Measurements from ENCODE around the gene ENOSF1. TPM values are rescaled to one million over a fixed set of nuclear protein-coding genes. Genes with fewer than 3 reads are reported as not detected.
"Not testable (repeated sequence)": the region's sequence is repeated elsewhere in the genome, so short reads cannot be mapped to it uniquely, and the experiment has no call there.

The ENOSF1 gene
- polyA plus RNA-seq (2012; ENCODE audit: missing spikeins): 55.5 TPM

- DNase-seq (ENCODE audit: insufficient read length) (peak; percentile 86), FAIRE-seq (peak; percentile 90)
- peak; percentile 39; the same call in 1 of the 2 replicates for TF ChIP-seq POLR2A (IDR thresholded peaks at IDR 0.05; ENCODE audit: low read depth, low read length)
- no peak for TF ChIP-seq POLR2AphosphoS5 (IDR thresholded peaks at IDR 0.05; ENCODE audit: low read depth, low read length)
Observed at GRCh38 chr18:712401-713134, at the start of gene ENOSF1. Gene ENOSF1, minus strand, starts transcription at chr18:712630. Its CDS starts 43 bp downstream, at chr18:712587.

DNA sequence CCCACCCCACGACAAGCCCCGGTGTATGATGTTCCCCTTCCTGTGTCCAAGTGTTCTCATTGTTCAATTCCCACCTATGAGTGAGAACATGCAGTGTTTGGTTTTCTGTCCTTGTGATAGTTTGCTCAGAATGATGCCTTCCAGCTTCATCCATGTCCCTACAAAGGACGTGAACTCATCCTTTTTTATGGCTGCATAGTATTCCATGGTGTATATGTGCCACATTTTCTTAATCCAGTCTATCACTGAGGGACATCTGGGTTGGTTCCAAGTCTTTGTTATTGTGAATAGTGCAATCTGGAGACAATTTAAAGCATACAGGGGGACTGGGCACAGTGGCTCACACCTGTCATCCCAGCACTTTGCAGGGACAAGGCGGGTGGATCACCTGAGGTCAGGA lies 47.4 kb upstream of the ENOSF1 start:
- not testable (repeated sequence) for FAIRE-seq; DNase-seq (ENCODE audit: insufficient read length)

GRCh38 chr18:755506-755905 lies 43.1 kb upstream of the ENOSF1 start:
- DNase-seq (ENCODE audit: insufficient read length): no peak

GRCh38 chr18:754656-755055 lies 42.2 kb upstream of the ENOSF1 start:
- DNase-seq (ENCODE audit: insufficient read length): no peak
- TF ChIP-seq TAF1 (IDR thresholded peaks at IDR 0.05; ENCODE audit: borderline replicate concordance, low read depth, low read length): no peak
- TF ChIP-seq POLR2AphosphoS5 (IDR thresholded peaks at IDR 0.05; ENCODE audit: low read depth, low read length): no peak
- no peak for TF ChIP-seq POLR2A (IDR thresholded peaks at IDR 0.05; ENCODE audit: low read depth, low read length)
- FAIRE-seq: no peak

More at GRCh38 chr18:755506-755905, 43.1 kb upstream of the ENOSF1 start:
- TF ChIP-seq TAF1 (IDR thresholded peaks at IDR 0.05; ENCODE audit: borderline replicate concordance, low read depth, low read length) (no peak), POLR2A (IDR thresholded peaks at IDR 0.05; ENCODE audit: low read depth, low read length) (no peak), POLR2AphosphoS5 (IDR thresholded peaks at IDR 0.05; ENCODE audit: low read depth, low read length) (no peak)
- FAIRE-seq: no peak

- TF ChIP-seq POLR2AphosphoS5 (IDR thresholded peaks at IDR 0.05; ENCODE audit: low read depth, low read length) (no peak), TAF1 (IDR thresholded peaks at IDR 0.05; ENCODE audit: borderline replicate concordance, low read depth, low read length) (no peak), POLR2A (IDR thresholded peaks at IDR 0.05; ENCODE audit: low read depth, low read length) (no peak)
- FAIRE-seq (no peak), DNase-seq (ENCODE audit: insufficient read length) (no peak)
Observed at GRCh38 chr18:750456-750855, 38.0 kb upstream of the ENOSF1 start.

GRCh38 chr18:744832-745597 lies 32.6 kb upstream of the ENOSF1 start:
- TF ChIP-seq POLR2A (IDR thresholded peaks at IDR 0.05; ENCODE audit: low read depth, low read length): no peak
- no peak for TF ChIP-seq POLR2AphosphoS5 (IDR thresholded peaks at IDR 0.05; ENCODE audit: low read depth, low read length)
- TF ChIP-seq TAF1 (IDR thresholded peaks at IDR 0.05; ENCODE audit: borderline replicate concordance, low read depth, low read length): no peak
- DNase-seq (ENCODE audit: insufficient read length) (no peak), FAIRE-seq (no peak)

DNA sequence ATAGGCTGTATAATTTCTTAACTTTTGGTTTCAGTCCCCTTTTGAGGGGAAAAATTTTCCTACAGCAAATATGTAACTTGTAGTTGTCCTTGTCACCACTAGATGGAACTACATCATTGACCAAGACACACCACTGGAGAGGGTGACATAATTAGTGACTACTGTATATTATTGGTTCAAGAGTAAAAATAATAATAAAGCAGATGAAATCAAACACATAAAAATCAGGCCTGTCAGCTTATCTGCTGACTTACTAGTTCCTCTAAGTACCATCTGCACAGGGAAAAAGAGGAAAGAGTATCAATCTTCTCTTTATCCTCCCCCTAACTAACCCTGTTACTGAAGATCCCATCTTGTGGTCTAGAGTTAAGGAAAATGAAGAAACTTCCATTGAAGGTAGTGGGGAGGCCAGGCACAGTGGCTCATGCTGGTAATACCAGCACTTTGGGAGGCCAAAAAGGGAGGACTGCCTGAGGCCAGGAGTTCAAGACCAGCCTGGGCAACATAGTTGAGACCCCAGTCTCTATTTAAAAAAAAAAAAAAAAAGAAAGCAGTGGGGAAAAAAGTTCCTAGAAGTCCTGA lies 29.6 kb upstream of the ENOSF1 start:
- peak; percentile 85 for FAIRE-seq
- TF ChIP-seq POLR2AphosphoS5 (IDR thresholded peaks at IDR 0.05; ENCODE audit: low read depth, low read length) (no peak), TAF1 (IDR thresholded peaks at IDR 0.05; ENCODE audit: borderline replicate concordance, low read depth, low read length) (no peak), POLR2A (IDR thresholded peaks at IDR 0.05; ENCODE audit: low read depth, low read length) (no peak)
- DNase-seq (ENCODE audit: insufficient read length): no peak

DNA sequence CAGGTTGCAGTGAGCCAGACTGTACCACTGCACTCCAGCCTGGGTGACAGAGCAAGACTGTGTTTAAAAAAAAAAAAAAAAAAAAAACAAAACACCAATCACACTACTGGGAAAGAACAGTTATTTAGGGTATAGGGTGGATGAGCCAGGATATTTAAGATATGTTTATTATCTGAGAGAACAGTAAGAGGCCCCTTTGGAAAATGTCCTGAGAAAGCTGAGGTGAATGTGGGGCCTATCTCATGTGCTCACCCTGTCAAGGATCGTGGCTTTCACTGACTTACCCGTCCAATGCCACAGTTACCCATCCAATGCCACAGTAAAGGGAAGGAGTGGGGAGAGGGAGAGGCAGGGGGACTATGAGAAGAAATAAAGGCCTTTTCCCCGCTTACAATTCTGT lies 19.9 kb upstream of the ENOSF1 start:
- no peak for TF ChIP-seq TAF1 (IDR thresholded peaks at IDR 0.05; ENCODE audit: borderline replicate concordance, low read depth, low read length)
- no peak for TF ChIP-seq POLR2A (IDR thresholded peaks at IDR 0.05; ENCODE audit: low read depth, low read length)
- TF ChIP-seq POLR2AphosphoS5 (IDR thresholded peaks at IDR 0.05; ENCODE audit: low read depth, low read length): no peak
- no peak for FAIRE-seq
- DNase-seq (ENCODE audit: insufficient read length): no peak

- TF ChIP-seq POLR2A (IDR thresholded peaks at IDR 0.05; ENCODE audit: low read depth, low read length) (no peak), POLR2AphosphoS5 (IDR thresholded peaks at IDR 0.05; ENCODE audit: low read depth, low read length) (no peak), TAF1 (IDR thresholded peaks at IDR 0.05; ENCODE audit: borderline replicate concordance, low read depth, low read length) (no peak)
- no peak for FAIRE-seq
- DNase-seq (ENCODE audit: insufficient read length): no peak
Observed at GRCh38 chr18:731185-731584, 18.8 kb upstream of the ENOSF1 start.

DNA sequence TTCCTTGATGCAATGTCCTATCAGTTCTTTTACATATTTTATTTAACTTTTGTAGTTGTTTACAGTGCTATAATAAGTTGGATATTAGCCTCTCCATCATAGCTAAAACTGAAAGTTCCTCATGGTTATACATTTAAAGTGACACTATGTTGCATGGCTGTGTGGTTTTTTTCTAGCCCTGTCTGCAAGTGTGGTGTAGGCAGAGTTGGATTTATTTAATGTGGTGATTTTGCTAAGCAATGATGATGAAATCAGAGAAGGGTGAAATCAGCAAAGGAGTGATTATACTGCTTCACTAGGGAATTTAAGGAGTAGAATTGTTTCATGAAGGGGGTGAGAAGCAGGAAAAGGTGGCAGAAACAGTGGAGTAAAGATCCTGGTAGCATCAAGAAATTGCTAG lies 18.3 kb upstream of the ENOSF1 start:
- FAIRE-seq: no peak
- no peak for DNase-seq (ENCODE audit: insufficient read length)
- TF ChIP-seq TAF1 (IDR thresholded peaks at IDR 0.05; ENCODE audit: borderline replicate concordance, low read depth, low read length) (no peak), POLR2AphosphoS5 (IDR thresholded peaks at IDR 0.05; ENCODE audit: low read depth, low read length) (no peak), POLR2A (IDR thresholded peaks at IDR 0.05; ENCODE audit: low read depth, low read length) (no peak)

DNA sequence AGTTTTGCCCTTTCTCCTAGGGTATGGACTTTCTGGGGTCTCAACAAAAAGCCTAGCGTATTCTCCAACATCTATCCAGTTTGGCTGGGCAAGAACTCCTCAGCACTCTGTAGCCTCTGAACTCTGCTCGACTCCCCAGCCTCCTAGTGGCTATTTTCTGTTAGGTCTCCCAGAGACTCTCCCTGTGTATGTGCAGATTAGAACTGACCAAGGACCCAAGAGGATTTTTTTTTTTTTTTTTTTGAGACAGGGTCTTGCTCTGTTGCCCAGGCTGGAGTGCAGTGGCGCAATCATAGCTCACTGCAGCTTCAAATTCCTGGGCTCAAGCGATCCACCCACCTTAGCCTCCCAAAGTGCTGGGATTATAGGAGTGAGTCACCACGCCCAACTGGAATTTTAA lies 17.7 kb upstream of the ENOSF1 start:
- FAIRE-seq; DNase-seq (ENCODE audit: insufficient read length): not testable (repeated sequence)

DNA sequence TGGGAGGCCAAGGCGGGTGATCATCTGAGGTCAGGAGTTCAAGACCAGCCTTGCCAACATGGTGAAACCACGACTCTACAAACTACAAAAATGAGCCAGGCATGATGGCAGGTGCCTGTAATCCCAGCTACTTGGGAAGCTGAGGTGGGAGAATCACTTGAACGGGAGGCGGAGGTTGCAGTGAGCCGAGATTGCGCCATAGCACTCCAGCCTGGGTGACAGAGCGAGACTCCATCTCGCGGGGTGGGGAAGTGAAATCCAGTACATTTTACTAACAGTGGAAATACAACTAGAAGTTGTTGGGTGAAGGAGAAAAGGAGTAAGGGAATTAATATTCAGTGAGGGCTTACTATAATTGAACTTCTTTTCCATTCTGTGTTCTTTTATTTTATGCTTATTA lies 13.2 kb upstream of the ENOSF1 start:
- FAIRE-seq (no peak), DNase-seq (ENCODE audit: insufficient read length) (no peak)
- TF ChIP-seq POLR2A (IDR thresholded peaks at IDR 0.05; ENCODE audit: low read depth, low read length): no peak
- no peak for TF ChIP-seq TAF1 (IDR thresholded peaks at IDR 0.05; ENCODE audit: borderline replicate concordance, low read depth, low read length)
- TF ChIP-seq POLR2AphosphoS5 (IDR thresholded peaks at IDR 0.05; ENCODE audit: low read depth, low read length): no peak

Data from GM12892 (cell line).